CD4-positive, alpha-beta T cell treated with Interleukin-6 for 4 hours (primary cell): Measurements from ENCODE around the gene GPN1.
A peak's percentile ranks its signal among the peaks of the same experiment; 100 is the strongest.
"Not testable (repeated sequence)": the region's sequence is repeated elsewhere in the genome, so short reads cannot be mapped to it uniquely, and the experiment has no call there.

Experiments
- DNase-seq: peaks from one replicate; pipeline ENCODE4 v3.0.0-alpha.2; 2020; ENCODE audit warnings: mixed read lengths

The GPN1 gene

GRCh38 chr2:27628767-27629709, at the start of gene GPN1, which contains the start of gene CCDC121:
Gene GPN1 (plus strand): TSS chr2:27629050. CDS start chr2:27629059, 9 bp downstream.
Gene CCDC121 (minus strand): TSS chr2:27629012. CDS start chr2:27627799, 1,213 bp downstream.
- peak; percentile 96 for DNase-seq

- no peak for DNase-seq
Measured at GRCh38 chr2:27581417-27582128, 47.3 kb upstream of the GPN1 start.

GRCh38 chr2:27582129-27582694, 46.6 kb upstream of the GPN1 start:
- no peak for DNase-seq

GRCh38 chr2:27582695-27583389, 46.0 kb upstream of the GPN1 start, which contains the start of gene ZNF512:
Gene ZNF512 (plus strand): TSS chr2:27583042. CDS start chr2:27583113, 71 bp downstream.
- DNase-seq = peak; percentile 83

- DNase-seq = no peak
Measured at GRCh38 chr2:27583390-27583915, 45.4 kb upstream of the GPN1 start.

- no peak for DNase-seq
Measured at GRCh38 chr2:27584597-27584996, 44.3 kb upstream of the GPN1 start.

- DNase-seq = no peak
Measured at GRCh38 chr2:27587025-27587424, 41.8 kb upstream of the GPN1 start.

- no peak for DNase-seq
Measured at GRCh38 chr2:27588308-27588707, 40.5 kb upstream of the GPN1 start.

GRCh38 chr2:27591745-27592144, 37.1 kb upstream of the GPN1 start:
- no peak for DNase-seq

- DNase-seq = no peak
Measured at GRCh38 chr2:27593240-27593639, 35.6 kb upstream of the GPN1 start.

GRCh38 chr2:27594020-27594703, 34.7 kb upstream of the GPN1 start:
- DNase-seq = not testable (repeated sequence)

GRCh38 chr2:27595412-27595811, 33.4 kb upstream of the GPN1 start:
- DNase-seq = not testable (repeated sequence)

- no peak for DNase-seq
Measured at GRCh38 chr2:27596627-27597026, 32.2 kb upstream of the GPN1 start.

- DNase-seq = no peak
Measured at GRCh38 chr2:27606611-27607010, 22.2 kb upstream of the GPN1 start.

- DNase-seq = no peak
Measured at GRCh38 chr2:27613985-27614384, 14.9 kb upstream of the GPN1 start.

GRCh38 chr2:27615316-27615715, 13.5 kb upstream of the GPN1 start:
- no peak for DNase-seq

GRCh38 chr2:27621524-27621923, 7.3 kb upstream of the GPN1 start:
- no peak for DNase-seq

- no peak for DNase-seq
Measured at GRCh38 chr2:27622921-27623384, 5.9 kb upstream of the GPN1 start.

GRCh38 chr2:27624943-27625342, 3.9 kb upstream of the GPN1 start:
- no peak for DNase-seq

GRCh38 chr2:27626323-27626722, 2.5 kb upstream of the GPN1 start:
- not testable (repeated sequence) for DNase-seq

- DNase-seq = not testable (repeated sequence)
Measured at GRCh38 chr2:27626921-27627320, 1.9 kb upstream of the GPN1 start.
